ENCODE measurements around the gene INSR.
"Not testable (repeated sequence)": the region's sequence is repeated elsewhere in the genome, so short reads cannot be mapped to it uniquely, and the experiment has no call there.

The INSR gene

DNA sequence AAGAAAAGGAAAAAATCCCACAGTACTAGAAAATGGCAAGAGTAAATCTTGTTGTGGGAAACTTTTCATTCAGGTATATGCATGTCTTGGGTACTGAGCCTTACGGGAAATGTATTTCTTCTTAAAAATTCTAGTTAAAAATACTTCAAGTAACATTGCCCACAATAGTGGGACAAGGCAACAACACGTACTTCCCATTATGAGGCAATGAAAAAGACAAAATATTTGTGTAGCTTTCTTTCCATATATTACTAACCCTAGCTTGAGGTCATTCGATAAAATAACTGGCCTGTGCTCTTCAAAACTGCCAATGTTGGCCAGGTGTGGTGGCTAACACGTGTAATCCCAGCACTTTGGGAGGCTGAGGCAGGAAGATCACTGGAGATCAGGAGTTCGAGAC lies 99.2 kb downstream of the INSR start:
- DNase-seq (ENCODE audit: low spot score): no peak

DNA sequence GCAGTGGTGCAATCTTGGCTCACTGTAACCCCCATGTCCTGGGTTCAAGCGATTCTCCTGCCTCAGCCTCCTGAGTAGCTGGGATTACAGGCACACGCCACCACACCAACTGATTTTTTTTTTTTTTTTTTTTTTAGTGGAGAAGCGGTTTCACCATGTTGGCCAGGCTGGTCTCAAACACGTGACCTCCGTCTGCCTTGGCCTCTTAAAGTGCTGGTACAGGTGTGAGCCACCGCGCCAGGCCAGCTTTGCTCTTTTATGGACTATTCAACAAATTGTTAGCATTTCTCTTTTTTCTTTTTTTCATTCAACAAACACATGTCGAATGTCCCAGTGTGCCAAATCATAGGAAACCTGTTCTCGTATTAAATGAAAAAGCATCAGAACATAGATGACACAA lies 99.6 kb downstream of the INSR start:
- no peak for DNase-seq (ENCODE audit: low spot score)

DNA sequence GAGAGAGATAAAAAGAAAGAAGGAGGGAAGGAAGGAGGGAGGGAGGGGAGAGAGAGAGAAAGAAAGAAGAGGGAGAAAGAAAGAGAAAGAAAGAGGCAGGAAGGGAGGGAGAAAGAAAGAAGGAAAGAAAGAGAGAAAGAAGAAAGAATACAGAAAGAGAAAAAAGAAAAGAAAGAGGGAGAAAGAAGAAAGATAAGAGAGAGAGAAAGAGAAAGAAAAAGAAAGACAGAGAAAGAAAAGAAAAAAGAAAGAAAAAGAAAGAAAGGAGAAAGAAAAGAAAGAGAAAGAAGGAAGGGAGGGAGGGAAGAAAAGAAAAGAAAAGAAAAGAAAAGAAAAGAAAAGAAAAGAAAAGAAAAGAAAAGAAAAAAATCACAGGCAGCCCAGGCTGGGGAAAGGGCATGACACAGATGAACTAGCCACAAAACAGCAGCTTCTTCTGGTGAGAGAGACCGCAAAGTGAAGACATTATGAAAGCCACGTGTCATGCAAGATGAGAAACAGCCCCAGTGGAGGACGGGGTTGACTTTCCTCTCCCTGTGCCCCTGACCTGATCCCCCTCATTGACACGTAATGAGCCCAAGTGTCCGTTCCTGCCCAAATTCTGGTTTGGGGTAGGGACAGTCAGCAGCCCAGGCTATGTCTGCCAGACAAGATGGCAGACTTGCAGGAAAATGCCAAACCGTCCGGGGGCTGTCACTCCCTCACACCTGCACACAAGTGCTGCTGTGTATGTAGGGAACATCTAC lies 102.1 kb downstream of the INSR start:
- no peak for DNase-seq (ENCODE audit: low spot score)

DNA sequence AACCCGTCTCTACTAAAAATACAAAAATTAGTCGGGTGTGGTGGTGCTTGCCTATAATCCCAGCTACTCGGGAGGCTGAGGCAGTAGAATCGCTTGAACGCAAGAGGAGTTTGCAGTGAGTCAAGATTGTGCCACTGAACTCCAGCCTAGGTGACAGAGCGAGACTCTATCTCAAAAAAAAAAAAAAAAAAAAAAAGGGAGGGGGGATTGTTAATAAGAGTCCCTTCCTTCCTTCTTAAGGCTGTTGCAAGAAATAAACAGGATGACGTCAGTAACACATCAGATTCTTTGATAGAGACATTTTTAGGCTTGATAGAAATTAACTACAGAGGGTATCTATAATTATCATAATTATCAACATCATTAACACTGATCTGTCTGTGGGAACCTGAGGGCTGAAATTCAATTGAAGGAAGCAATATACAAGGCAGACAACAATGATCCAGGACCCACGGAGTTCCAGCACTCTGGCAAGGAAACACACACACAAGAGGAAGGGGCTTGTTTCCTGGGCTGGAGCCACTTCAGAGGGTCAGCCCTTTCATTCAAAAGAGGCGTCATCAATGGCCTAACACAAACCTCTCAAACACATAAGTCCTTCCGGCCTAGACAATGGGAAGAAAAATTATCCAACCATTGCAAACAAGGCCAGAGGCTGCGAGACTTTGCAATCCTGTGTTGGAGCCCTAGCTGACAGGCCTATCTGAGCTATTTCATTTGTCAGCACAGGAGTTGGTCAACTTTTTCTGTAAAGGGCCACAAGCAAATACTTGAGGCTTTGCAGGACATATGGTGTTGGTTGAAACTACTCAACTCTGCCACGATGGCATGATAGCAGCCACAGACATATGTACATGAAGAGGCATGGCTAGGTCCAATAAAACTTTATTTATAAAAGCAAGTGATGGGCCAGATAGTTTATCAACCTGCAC lies 105.2 kb downstream of the INSR start:
- DNase-seq (ENCODE audit: low spot score): peak; percentile 37

DNA sequence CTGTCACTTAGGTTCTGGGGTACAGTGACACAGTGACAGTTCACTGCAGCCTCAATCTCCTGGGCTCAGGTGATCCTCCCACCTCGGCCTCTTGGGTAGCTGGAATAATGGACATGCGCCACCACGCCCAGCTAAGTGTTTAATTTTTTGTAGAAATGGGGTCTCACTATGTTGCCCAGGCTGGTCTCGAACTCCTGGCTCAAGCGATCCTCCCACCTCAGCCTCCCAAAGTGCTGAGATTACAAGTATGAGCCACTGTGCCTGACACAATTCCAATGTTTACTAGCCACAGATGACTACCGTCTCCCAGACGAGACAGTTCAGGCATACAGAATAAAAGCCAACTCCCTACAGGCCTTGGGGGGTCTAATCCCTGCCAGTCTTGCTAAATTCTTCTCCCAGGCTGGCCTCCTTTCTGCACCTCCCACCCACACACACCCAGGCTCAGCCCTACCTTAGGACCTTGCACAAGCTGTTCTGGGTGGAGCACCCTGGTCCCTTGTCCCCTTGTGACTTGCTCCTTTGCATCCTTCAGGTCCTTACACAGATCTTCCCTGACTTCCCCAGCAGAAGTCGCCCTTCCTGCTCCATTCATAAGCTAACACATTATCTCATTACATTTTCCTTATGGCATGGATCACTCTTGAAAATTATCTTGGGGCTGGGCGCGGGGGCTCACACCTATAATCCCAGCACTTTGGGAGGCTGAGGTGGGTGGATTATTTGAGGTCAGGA lies 106.4 kb downstream of the INSR start:
- DNase-seq (ENCODE audit: low spot score): no peak

DNA sequence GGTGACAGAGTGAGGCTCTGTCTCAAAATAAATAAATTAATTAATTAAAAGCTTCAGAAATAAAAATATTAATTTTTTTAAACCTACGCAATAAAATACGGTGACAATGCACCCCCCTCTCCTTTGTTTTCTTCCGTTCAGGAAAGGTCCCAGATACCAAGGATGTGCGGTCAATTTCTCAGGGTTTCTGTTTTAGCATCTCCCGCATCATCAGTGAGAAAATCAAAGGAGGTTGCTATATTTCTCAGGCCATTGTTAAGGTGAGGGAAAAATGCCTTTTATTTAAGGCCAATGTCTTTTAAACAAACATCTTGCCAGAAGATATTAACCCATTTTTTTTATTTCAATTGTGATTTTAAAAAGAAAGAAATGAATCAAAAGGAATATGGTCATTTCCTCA lies 111.7 kb downstream of the INSR start:
- no peak for DNase-seq (ENCODE audit: low spot score)

DNA sequence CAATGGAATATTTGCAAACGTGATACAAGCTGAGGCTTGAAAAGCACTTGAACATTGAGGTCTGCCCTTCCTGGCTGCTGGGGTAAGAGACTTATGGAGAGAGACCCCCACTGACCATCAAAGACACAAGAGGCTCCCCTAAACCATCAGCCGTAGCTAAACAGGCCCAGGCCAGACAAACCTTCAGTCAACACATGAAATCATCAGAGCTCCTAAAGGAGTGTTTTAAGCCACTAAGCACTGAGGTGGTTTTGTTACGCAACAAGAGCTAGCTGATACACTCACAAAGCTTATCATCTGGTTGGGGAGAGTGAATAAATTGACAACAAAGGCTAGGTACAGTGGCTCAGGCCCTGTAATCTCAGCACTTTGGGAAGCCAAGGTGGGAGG lies 114.3 kb downstream of the INSR start:
- DNase-seq (ENCODE audit: low spot score): no peak

DNA sequence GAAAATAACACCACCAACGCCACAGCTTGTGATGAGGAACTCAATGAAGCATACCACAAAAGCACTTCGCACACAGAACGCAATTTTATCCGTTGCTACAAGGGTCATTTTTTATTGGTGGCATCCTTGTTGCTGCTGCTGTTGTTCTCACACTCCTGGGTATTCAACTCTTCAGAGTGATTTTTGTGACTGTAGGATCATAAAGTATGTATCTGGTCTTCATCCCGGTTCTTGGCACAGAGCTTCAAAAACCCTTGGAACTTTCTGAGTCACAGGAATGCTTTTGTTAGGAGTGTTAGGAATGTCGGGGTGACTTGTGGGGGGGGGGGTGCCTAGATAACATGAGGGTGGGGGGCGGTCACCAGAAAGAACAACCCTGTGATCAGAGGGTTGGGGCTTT lies 116.3 kb downstream of the INSR start:
- DNase-seq (ENCODE audit: low spot score): no peak

DNA sequence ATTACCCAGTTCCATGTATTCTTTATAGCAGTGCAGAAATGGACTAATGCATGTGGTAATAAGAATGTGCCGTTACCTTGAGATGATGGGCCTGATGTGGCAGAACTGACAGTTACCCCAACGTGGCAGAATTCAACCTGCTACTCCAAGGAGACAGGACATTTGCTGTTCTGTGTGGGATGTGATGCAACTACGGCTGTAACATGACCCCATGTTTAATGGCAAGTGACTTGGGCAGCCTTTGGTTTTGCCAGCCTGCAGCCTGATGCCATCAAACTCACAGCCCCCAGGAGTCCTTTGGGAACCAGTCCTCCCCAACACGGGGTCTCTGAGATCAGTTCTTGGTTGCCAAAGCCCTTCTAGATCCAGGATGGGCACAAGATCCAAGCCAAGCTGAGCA lies 117.4 kb downstream of the INSR start:
- no peak for DNase-seq (ENCODE audit: low spot score)

DNA sequence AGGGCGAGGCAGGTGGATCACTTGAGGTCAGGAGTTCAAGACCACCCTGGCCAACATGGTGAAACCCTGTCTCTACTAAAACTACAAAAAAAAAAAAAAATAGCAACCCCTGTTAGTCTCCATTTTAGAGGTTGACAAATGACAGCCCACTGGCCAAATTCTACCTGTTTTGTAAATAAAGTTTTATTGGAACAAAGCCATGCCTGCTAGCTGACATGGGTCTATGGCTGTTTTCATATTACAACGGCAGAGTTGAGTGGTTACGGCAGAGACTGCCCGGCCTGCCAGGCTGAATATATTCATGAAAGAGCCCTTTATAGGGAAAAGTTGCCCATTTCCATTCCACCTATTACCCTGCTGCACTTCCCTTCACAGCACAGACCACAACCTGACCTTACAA lies 121.4 kb downstream of the INSR start:
- no peak for DNase-seq (ENCODE audit: low spot score)

DNA sequence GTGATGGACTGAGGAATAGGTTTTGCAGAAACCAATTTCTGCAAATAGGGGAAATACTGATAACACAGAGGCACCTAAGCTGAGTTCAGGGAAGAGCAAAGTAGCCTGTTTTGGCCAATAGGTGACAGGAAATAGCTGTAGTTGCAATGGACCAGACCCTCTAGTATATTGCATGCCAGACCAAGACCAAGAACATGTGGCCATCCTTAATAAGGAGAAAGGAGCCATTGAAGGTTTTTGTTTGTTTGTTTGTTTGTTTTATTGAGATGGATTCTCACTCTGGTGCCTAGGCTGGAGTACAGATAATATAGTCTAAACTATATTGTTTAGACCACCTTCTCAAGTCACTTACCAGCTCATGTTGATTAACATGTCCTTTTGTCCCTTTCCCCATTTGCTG lies 123.2 kb downstream of the INSR start:
- no peak for DNase-seq (ENCODE audit: low spot score)

DNA sequence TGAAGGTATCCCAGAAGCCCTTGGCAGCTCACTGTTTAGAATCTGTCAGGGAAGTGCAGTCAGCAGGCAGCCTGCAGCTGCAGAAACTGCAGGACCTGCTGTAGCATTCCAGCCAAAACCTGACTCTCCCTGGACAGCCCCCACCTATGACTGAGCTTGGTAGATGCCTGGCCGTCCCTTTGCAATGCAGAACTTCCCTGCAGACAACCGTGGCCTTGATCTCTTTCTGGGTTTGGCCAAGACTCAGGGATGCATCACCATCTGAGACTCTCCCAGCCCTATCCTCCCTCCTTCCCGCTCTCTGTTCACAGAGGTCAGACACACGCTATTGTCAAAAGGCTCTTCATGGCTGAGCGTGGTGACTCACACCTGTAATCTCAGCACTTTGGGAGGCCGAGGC lies 125.3 kb downstream of the INSR start:
- DNase-seq (ENCODE audit: low spot score): no peak

DNA sequence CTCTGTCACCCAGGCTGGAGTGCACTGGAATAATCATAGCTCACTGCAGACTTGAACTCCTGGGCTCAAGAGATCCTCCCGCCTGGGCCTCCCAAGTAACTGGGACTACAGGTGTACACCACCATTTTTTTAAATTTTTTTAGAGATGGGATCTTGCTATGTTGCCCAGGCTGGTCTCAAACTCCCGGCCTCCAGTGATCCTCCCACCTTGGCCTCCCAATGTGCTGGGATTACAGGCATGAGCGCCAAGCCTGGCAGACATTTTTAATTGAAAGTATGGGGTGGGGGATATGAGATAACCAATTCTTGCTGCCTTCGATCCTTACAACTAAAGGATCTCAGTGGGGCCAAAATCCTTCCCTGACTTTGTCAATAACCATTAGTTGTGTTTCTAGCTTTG lies 132.9 kb downstream of the INSR start:
- DNase-seq (ENCODE audit: low spot score): no peak

DNA sequence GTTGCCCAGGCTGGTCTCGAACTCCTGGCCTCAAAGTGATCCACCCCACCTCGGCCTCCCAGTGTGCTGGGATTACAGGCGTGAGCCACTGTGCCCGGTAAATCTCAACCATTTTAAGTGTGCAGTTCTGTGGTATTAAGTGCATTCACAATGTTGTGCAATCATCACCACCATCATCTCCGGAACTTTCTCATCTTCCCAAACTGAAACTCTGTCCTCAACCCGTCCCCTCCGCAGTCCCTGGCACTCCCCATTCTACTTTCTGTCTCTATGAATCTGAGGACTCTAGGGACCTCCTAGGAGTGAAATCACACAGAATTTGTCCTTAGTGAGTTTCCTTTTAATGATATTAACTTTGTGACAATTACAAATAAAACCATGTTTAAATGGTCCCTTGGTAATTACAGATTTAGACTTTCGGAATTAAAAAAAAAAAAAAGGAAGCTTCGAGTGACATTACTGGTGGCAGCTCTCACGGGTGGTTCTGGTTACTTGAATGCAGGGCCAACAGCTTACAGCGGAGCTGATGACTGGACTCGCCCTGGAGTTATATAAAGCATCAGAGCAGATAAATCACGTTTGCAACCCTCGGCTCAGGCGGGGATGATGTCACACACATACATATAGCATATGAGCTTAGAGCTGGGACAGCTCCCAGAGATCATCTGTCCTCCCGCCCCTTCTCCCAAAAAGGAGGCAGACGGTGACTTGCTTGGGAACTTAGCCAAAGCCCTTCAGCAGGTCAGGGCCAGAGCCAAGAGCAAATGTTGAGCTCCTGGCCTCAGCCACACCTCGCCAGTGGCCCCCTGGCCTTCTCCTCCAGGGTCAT lies 134.9 kb downstream of the INSR start:
- no peak for DNase-seq (ENCODE audit: low spot score)

DNA sequence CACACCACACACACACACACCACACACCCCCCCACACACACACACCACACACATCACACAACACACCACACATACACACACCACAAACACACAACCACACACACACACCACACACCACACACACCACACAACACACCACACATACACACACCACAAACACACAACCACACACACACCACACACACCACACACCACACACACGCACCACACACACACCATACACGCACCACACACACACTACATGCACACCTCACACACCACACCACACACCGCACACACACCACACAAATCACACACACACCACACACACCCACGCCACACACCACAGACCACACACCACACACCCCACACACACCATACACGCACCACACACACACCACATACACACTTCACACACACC lies 141.2 kb downstream of the INSR start:
- no peak for DNase-seq (ENCODE audit: low spot score)

DNA sequence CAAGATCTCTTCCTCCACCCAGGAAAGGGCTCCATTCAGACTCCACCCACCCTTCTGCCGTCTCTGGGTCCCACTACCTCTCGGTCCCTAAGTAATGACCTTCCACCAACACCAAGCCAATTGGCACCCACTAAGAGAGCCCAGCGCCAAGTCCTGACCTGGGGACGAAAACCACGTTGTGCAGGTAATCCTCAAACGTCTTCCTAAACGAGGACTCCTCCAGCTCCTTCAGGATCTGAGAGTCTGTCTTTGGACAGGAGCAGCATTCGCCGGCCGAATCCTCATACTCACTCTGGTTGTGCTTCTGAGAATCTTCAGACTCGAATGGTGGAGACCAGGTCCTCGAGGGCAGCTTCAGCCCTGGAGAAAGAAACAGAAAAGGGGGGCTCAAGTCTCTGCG lies 141.6 kb downstream of the INSR start:
- no peak for DNase-seq (ENCODE audit: low spot score)

DNA sequence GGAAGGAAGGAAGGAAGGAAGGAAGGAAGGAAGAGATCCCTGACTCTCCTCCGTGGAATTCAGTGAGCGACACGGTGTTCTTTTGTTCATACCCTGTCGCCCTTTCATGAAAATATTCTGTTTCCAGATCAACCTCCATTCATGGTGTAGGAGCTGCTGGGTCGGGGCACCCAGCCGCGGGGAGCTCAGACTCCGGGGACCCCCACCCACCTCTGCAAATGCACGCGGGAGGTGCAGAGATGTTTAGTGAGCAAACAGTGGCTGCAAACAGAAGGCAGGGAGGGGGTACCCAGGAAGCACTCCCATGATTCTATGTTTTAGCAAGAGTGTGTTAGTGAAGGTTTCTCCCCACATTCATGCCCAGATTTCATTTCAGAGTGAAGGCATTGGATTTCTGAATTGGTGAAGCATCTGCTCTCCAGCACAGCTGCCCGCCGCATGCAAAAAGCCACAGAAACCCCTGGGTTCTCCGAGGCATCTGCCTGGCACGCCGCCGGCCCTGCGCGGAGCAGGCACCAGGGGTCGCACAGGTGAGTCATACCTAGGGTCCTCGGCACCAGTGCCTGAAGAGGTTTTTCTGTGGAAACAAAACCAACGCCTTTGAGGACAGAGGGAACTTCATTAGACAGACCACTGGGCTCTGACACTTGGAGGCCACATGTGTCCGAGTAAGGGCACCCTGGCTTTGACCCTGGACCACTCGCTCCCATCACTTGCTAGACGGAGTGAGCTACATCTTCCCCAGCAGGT lies 144.1 kb downstream of the INSR start:
- DNase-seq (ENCODE audit: low spot score): no peak

DNA sequence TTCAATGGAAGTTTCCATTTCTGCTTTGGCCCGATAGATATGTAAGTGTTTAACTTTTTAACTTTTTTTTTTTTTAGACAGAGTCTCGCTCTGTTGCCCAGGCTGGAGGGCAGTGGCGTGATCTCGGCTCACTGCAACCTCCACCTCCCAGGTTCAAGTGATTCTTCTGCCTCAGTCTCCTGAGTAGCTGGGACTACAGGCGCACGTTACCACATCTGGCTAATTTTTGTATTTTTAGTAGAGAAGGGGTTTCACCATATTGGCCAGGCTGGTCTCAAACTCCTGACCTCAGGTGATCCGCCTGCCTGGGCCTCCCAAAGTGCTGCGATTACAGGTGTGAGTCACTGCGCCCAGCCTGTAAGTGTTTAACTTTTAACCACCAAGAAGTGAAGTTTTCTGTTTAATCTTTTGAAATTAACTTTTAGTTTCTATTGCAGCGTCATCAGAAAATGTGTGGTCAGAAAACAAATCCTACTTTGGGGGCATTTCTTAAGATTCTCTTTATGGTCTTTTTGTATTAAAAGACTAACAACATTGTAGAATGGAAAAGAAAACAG lies 147.0 kb downstream of the INSR start:
- not testable (repeated sequence) for DNase-seq (ENCODE audit: low spot score)

DNA sequence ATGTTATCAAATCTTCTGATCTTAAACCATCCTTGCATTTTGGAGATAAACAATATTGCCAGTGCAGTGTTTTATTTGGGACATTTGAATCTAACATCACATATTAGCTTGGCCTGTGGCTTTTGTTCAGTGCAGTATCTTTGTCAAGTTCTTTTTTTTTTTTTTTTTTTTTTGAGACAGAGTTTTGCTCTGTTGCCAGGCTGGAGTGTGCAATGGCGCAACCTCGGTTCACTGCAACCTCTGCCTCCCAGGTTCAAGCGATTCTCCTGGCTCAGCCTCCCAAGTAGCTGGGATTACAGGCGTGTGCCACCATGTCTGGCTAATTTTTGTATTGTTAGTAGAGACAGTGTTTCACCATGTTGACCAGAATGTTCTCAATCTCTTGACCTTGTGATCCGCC lies 148.1 kb downstream of the INSR start:
- not testable (repeated sequence) for DNase-seq (ENCODE audit: low spot score)

DNA sequence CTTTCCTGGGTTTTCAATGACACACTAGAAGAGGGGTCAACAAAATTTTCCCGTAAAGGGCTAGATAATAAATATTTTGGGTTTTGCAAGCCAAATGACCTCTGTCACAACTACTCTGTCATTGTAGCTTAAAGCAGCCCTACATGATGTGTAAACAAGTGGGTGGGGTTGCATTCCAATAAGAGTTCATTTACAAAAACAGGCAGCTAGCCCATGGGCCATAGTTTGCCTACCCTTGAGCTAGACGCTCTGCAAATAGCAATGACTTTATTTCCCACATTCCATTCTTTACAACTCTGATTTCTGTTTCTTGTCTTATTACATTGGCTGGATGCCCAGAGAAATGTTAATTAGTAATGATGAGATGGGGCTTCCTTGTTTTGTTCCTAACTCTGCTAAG lies 148.7 kb downstream of the INSR start:
- DNase-seq (ENCODE audit: low spot score): no peak

DNA sequence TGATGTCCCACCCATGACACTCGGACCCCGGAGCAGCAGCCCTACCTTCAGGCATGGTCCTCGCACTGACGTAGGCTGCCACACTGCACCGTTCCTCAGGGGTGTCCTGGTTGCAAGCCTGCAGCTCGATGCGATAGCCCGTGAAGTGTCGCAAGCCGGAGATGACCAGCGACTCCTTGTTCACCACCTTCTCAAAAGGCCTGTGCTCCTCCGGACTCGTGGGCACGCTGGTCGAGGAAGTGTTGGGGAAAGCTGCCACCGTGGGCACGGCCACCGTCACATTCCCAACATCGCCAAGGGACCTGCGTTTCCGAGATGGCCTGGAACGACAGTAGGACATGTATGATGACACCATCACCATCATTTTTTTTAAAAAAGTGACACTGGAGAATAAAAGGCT lies 151.4 kb downstream of the INSR start:
- no peak for DNase-seq (ENCODE audit: low spot score)

Measured in HuH-7.5 (cell line).